Spleen (tissue), 7 donors: ENCODE results near the gene LRRC7.

Experiments used
- POLR2AphosphoS5 ChIP-seq, 3 donors: sonication (generic); formaldehyde crosslinking; IDR thresholded peaks; one replicate each; pipeline ENCODE4 v1.5.1; 2017; ENCODE audit warnings: antibody characterized with exemption in 3 of 3
- TF ChIP-seq, protein P1 (sequence below), 11 experiments: fragments of 200-600 bp in 7 of 11; fragments of 450-650 bp in 4 of 11; sonication (generic) in 4 of 11; IDR thresholded peaks in 8 of 11; conservative IDR thresholded peaks in 3 of 11; 1 replicate in 7 of 11; 2 replicates in 4 of 11; pipeline versions ENCODE4 v1.4.0 to v1.8.0; 2016 to 2021; ENCODE audit warnings: antibody characterized with exemption in 11 of 11, inconsistent platforms in 4 of 11, mild to moderate bottlenecking in 1 of 11
- donor health status: DM: no; HTN: no; CAD: no; lungs with moderate emphysema.
- donor health status: DM: no; HTN: no; CAD: no.
- donor health status: DM: no; HTN: no; CAD: no.

DNA sequence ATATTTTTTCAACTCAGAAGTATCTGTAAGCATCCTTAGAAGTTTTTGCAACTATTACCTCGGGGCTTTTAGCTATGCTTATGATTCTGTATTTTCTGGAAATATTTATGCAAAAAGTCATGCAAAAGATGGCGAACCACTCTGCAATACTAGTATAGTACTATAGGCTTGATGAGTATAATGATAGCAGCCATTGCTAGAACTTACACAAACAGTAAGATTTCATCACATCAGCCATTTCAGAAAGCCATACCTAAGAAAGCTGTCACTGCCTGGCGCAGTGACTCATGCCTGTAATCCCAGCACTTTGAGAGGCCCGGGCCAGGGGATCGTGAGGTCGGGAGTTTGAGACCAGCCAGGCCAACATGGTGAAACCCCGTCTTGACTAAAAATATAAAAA lies 227.1 kb downstream of the LRRC7 start:
- TF ChIP-seq, protein P1, sequence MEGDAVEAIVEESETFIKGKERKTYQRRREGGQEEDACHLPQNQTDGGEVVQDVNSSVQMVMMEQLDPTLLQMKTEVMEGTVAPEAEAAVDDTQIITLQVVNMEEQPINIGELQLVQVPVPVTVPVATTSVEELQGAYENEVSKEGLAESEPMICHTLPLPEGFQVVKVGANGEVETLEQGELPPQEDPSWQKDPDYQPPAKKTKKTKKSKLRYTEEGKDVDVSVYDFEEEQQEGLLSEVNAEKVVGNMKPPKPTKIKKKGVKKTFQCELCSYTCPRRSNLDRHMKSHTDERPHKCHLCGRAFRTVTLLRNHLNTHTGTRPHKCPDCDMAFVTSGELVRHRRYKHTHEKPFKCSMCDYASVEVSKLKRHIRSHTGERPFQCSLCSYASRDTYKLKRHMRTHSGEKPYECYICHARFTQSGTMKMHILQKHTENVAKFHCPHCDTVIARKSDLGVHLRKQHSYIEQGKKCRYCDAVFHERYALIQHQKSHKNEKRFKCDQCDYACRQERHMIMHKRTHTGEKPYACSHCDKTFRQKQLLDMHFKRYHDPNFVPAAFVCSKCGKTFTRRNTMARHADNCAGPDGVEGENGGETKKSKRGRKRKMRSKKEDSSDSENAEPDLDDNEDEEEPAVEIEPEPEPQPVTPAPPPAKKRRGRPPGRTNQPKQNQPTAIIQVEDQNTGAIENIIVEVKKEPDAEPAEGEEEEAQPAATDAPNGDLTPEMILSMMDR (IDR thresholded peaks at IDR 0.05 in 8 of 11, conservative IDR thresholded peaks at IDR 0.05 in 3 of 11): no peak
- TF ChIP-seq POLR2AphosphoS5 (IDR thresholded peaks at IDR 0.05): no peak
